ENCODE data around the gene PTPRE.

The PTPRE gene

GRCh38 chr10:128067691-128068397 is 160.9 kb downstream of the PTPRE start:
- TF ChIP-seq CTCF (IDR thresholded peaks at IDR 0.05), result no peak
- no peak overlapping the region for H3K4me3 Mint-ChIP-seq
- no peak for DNase-seq
- peaks cover 6% of the 10 kb centered on the region for H3K36me3 Mint-ChIP-seq (ENCODE audit: low read depth)
- peaks cover 9% of the 10 kb centered on the region for H3K27me3 Mint-ChIP-seq (ENCODE audit: low read depth, poor library complexity)
- no peaks in the 10 kb centered on the region for H3K9me3 Mint-ChIP-seq
- H3K4me1 Mint-ChIP-seq, result peaks cover 38% of the 10 kb centered on the region
- H3K27ac Mint-ChIP-seq, result no peak overlapping the region

- H3K27me3 Mint-ChIP-seq (ENCODE audit: low read depth, poor library complexity), result peaks cover 11% of the 10 kb centered on the region
- peaks cover 6% of the 10 kb centered on the region for H3K36me3 Mint-ChIP-seq (ENCODE audit: low read depth)
- no peak overlapping the region for H3K4me3 Mint-ChIP-seq
- TF ChIP-seq CTCF (IDR thresholded peaks at IDR 0.05), result no peak
- DNase-seq, result no peak
- no peaks in the 10 kb centered on the region for H3K9me3 Mint-ChIP-seq
- peaks cover 30% of the 10 kb centered on the region for H3K4me1 Mint-ChIP-seq
- no peak overlapping the region for H3K27ac Mint-ChIP-seq
Measured at GRCh38 chr10:128068398-128069285, 161.7 kb downstream of the PTPRE start.

GRCh38 chr10:128069351-128070051 is 162.6 kb downstream of the PTPRE start:
- TF ChIP-seq CTCF (IDR thresholded peaks at IDR 0.05), result peak; percentile 85
- Mint-ChIP-seq H3K9me3 (no peaks in the 10 kb centered on the region), H3K4me3 (no peak overlapping the region), H3K36me3 (ENCODE audit: low read depth) (peaks cover 6% of the 10 kb centered on the region), H3K27ac (no peak overlapping the region), H3K4me1 (peaks cover 25% of the 10 kb centered on the region), H3K27me3 (ENCODE audit: low read depth, poor library complexity) (peaks cover 15% of the 10 kb centered on the region)
- peak; percentile 87 for DNase-seq

GRCh38 chr10:128070161-128070560 is 163.3 kb downstream of the PTPRE start:
- no peak overlapping the region for H3K27ac Mint-ChIP-seq
- H3K4me3 Mint-ChIP-seq, result no peak overlapping the region
- no peak for TF ChIP-seq CTCF (IDR thresholded peaks at IDR 0.05)
- no peaks in the 10 kb centered on the region for H3K9me3 Mint-ChIP-seq
- H3K4me1 Mint-ChIP-seq, result peaks cover 22% of the 10 kb centered on the region
- peaks cover 20% of the 10 kb centered on the region for H3K27me3 Mint-ChIP-seq (ENCODE audit: low read depth, poor library complexity)
- DNase-seq, result no peak
- H3K36me3 Mint-ChIP-seq (ENCODE audit: low read depth), result peaks cover 6% of the 10 kb centered on the region

GRCh38 chr10:128070721-128071416 is 164.0 kb downstream of the PTPRE start:
- TF ChIP-seq CTCF (IDR thresholded peaks at IDR 0.05), result no peak
- peaks cover 18% of the 10 kb centered on the region for H3K27me3 Mint-ChIP-seq (ENCODE audit: low read depth, poor library complexity)
- peak overlapping the region; percentile 84 for H3K27ac Mint-ChIP-seq
- H3K4me1 Mint-ChIP-seq, result peaks cover 22% of the 10 kb centered on the region
- DNase-seq, result no peak
- H3K4me3 Mint-ChIP-seq, result peak overlapping the region; percentile 43
- H3K9me3 Mint-ChIP-seq, result no peaks in the 10 kb centered on the region
- peaks cover 6% of the 10 kb centered on the region for H3K36me3 Mint-ChIP-seq (ENCODE audit: low read depth)
